ENCODE data around the gene HOOK2. TPM values are rescaled to one million over a fixed set of nuclear protein-coding genes. Genes with fewer than 3 reads are reported as not detected.
"Not testable (repeated sequence)": the region's sequence is repeated elsewhere in the genome, so short reads cannot be mapped to it uniquely, and the experiment has no call there.

The HOOK2 gene
- total RNA-seq, 2 experiments from 2014 or later = 14.0 to 14.9 TPM

DNA sequence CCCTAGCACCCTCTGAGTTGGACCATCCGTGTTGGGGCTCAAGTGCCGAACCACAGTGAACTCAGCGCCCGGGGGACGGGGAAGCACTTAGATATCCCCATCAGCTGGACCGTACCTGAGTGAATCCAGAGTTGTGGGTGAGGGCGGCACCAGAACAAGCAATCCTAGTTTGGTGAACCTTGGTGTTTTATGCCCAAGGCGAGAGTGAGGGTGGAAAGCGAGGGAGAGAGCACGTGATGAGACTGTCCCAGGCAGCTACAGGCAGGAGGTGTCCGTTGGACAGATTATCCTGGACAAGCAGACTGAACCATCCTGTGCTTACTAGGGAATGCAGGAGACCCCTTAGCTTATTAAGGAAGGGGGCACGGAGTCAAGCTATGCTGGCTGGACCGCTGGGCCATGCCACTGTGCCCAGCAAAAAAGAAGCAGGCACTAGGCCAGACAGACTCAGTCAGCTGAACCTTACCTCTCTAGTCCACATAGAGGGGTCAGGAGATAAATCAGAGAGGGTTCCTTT is 37.5 kb downstream of the HOOK2 start:
- Mint-ChIP-seq H3K27me3 (ENCODE audit: low read depth) (no peaks in the 10 kb centered on the region), H3K27ac (no peak overlapping the region), H3K9me3 (no peaks in the 10 kb centered on the region), H3K4me3 (peak overlapping the region; percentile 100), H3K36me3 (ENCODE audit: low read depth) (peaks cover 24% of the 10 kb centered on the region), H3K4me1 (ENCODE audit: low read depth) (peaks cover 26% of the 10 kb centered on the region)
- CTCF ChIA-PET = interaction anchor here (1.9 to 3.1 kb wide), 3 partner anchors 18 to 22 kb away, joined by 8 to 15 read pairs (median 14); no protein-coding TSS in a partner anchor
- intact Hi-C loops (cut with micrococcal nuclease) = loop anchor here (1.0 to 2.0 kb wide), 2 partner anchors 16 to 41 kb away; partner anchors contain the start of gene FBXW9
- DNase-seq = no peak

DNA sequence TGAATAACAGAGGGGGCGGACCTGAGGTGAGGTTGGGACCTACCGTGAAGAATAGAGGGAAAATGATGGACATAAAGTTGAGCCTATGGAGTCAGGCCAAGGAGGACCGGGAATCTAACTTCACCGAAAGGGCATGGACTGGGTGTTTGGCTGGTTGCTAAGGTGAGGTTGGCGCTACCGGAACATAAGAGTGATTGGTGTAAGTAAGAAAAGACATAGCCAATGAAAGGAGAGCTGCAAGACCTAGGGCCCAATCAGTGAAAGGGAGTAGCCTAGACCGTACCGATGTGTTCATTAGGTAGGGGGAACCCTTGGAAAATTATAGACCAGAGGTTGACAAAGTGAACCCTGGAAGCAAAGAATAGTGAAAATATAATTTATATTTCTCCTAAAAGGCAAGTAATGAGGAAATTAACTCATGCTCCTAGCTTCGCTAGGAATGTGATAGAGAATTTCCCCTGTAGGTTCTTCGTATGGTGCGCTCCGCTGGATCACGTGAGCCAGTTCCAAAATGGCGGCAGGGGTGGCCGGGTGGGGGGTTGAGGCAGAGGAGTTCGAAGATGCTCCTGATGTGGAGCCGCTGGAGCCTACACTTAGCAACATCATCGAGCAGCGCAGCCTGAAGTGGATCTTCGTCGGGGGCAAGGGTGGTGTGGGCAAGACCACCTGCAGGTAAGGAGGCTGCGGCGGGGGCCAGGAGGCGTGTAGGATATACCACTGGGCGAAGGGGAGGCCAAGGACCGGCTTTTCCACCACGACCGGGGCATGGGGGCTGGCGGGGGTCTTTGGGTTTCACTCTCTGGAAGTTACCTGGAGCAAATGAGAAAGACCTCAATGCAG is 38.1 kb downstream of the HOOK2 start, which contains the start of gene GET3:
Gene GET3 (plus strand): TSS at position 503 of the 840 bp plus-strand sequence. CDS start 9 bp downstream, at position 512.
- Mint-ChIP-seq H3K36me3 (ENCODE audit: low read depth) (peaks cover 23% of the 10 kb centered on the region), H3K4me1 (ENCODE audit: low read depth) (peaks cover 31% of the 10 kb centered on the region), H3K27me3 (ENCODE audit: low read depth) (no peaks in the 10 kb centered on the region), H3K9me3 (no peaks in the 10 kb centered on the region), H3K27ac (peak within 1 kb of the TSS; percentile 90), H3K4me3 (peak within 1 kb of the TSS; percentile 100)
- peak; percentile 90 for DNase-seq
- CTCF ChIA-PET = interaction anchor here (1.2 to 3.1 kb wide), 5 partner anchors 17 to 59 kb away, joined by 3 to 15 read pairs (median 8); no protein-coding TSS in a partner anchor
- intact Hi-C loops (cut with micrococcal nuclease) = loop anchor here (1.0 to 2.0 kb wide), 2 partner anchors 15 to 40 kb away; partner anchors contain the start of gene FBXW9

DNA sequence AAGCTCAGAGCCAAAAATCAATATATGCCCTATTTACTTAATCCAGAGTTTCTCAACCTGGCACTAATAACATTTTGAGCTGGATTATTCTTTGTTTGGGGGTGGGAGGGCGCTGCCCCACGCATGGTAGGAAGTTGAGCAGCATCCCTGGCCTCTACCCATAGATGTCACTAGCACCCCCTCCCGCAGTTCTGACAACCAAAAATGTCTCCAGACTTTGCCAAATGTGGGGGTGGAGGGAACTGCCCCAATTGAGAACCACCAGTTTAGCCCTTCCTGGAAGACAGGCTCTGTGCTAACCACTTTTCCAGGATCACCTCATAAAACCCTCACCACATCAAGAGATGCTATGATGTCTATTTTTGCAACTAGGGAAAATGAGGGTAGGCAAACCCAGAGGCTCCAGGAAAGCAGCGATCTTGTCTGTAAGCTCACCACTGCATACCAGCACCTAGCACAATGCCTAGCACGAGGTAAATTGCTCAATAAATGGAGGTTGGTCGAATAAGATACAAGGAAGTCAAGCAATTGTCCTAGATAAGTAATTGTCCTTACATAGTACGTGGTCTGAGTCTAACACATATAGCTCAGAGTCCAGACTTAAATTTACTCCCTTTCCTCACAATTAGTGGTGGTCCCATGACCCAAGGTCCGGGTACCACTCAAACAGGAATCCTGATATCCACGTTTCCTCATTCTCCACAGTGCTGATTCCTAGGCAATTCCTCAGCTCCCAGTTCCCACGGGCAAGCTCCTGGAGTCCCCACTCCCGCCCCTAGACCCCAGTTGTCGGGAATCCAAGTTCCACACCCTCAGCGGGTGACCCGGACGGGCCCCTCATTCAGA is 41.8 kb downstream of the HOOK2 start:
- Mint-ChIP-seq H3K4me3 (peak overlapping the region; percentile 93), H3K9me3 (no peaks in the 10 kb centered on the region), H3K27ac (peak overlapping the region; percentile 97), H3K36me3 (ENCODE audit: low read depth) (peaks cover 39% of the 10 kb centered on the region), H3K4me1 (ENCODE audit: low read depth) (peaks cover 38% of the 10 kb centered on the region), H3K27me3 (ENCODE audit: low read depth) (no peaks in the 10 kb centered on the region)
- CTCF ChIA-PET = interaction anchor here (0.6 to 2.0 kb wide), 13 partner anchors 9 to 114 kb away, joined by 3 to 17 read pairs (median 6); partner anchors contain the start of gene TNPO2
- intact Hi-C loops (cut with micrococcal nuclease) = loop anchor here (1.0 to 5.0 kb wide), 7 partner anchors 9 to 419 kb away; partner anchors contain the start of genes CALR, DHPS, IER2 and STX10
- peak; percentile 82 for DNase-seq

DNA sequence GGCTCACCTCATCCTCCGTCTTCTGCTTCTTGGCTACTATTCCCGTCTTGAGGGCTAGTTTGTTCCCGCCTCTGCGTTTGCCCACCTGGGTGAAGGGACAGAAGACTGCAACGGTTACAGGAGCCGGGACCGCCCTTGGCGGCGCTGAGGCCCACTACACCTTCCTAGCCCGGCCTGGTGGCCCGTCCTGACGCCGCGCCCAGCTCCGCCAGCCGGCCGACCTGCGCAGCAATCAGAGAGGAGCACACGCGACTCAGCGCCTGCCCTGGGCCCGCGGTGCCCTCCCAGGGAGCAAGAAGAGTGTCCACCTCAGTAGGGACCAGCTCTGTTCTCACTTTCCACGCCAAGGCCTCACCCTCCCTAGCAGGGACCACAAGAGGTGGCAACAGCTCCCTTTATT is 44.0 kb downstream of the HOOK2 start:
- DNase-seq = no peak
- CTCF ChIA-PET = interaction anchor here (0.6 to 1.6 kb wide), 3 partner anchors 34 to 112 kb away, joined by 3 read pairs; no protein-coding TSS in a partner anchor
- no peaks in the 10 kb centered on the region for H3K9me3 Mint-ChIP-seq
- H3K4me3 Mint-ChIP-seq = no peak overlapping the region
- intact Hi-C loops (cut with micrococcal nuclease) = loop anchor here (5.0 kb wide), 2 partner anchors 119 to 421 kb away; partner anchors contain the start of genes IER2, STX10, ZNF490 and ZNF791
- no peaks in the 10 kb centered on the region for H3K27me3 Mint-ChIP-seq (ENCODE audit: low read depth)
- H3K27ac Mint-ChIP-seq = no peak overlapping the region
- H3K36me3 Mint-ChIP-seq (ENCODE audit: low read depth) = peaks cover 49% of the 10 kb centered on the region
- peaks cover 28% of the 10 kb centered on the region for H3K4me1 Mint-ChIP-seq (ENCODE audit: low read depth)

DNA sequence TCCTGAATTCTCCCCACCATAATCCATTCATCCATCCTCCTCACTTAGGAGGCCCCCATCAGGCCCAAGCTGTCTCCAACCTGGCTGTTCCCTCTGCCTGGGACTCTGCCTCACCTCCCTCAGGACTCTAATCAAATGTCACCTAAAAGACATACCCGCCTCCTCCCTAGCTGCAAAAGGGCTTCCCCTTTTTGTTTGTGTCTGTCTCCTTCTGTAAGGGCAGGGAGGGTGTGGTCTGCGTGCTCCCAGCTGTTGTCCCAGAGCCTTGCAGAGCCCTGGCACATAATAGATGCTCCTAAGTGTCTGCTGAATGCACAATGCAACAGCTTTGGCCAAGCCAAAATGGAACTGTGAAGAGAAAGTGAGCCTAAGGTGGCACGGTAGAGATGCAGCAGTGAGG is 45.3 kb downstream of the HOOK2 start:
- H3K27ac Mint-ChIP-seq = no peak overlapping the region
- CTCF ChIA-PET = no interaction called here
- H3K9me3 Mint-ChIP-seq = no peaks in the 10 kb centered on the region
- H3K4me1 Mint-ChIP-seq (ENCODE audit: low read depth) = peaks cover 23% of the 10 kb centered on the region
- H3K27me3 Mint-ChIP-seq (ENCODE audit: low read depth) = no peaks in the 10 kb centered on the region
- peaks cover 49% of the 10 kb centered on the region for H3K36me3 Mint-ChIP-seq (ENCODE audit: low read depth)
- no peak for DNase-seq
- intact Hi-C loops (cut with micrococcal nuclease) = loop anchor here (5.0 kb wide), 2 partner anchors 118 to 422 kb away; partner anchors contain the start of genes IER2, STX10, ZNF490 and ZNF791
- H3K4me3 Mint-ChIP-seq = no peak overlapping the region

DNA sequence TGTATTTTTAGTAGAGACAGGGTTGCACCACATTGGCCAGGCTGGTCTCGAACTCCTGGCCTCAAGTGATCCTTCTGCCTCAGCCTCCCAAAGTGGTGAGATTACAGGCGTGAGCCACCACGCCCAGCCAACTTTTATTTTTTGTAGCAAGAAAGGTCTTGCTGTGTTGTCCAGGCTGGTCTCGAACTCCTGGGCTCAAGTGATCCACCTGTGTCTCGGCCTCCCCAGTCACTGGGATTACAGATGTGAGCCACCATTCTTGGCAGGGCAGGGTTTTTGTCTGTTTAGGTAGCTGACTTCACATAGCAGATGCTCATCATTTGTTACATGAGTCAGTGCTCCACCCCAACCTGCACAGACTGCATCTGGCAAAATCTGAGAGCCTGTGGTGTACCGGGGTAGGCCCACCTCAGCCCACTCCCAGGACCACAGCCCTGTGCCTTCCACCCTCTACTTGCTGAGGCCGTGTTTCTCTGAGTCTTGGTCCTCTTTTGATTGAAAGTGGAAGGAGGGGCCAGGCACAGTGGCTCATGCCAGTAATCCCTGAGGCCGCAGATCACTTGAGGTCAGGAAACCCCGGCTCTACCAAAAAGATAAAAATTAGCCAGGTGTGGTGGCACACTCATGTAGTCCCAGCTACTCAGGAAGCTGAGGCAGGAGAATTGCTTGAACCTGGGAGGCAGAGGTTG is 47.5 kb downstream of the HOOK2 start:
- peaks cover 41% of the 10 kb centered on the region for H3K36me3 Mint-ChIP-seq (ENCODE audit: low read depth)
- H3K9me3 Mint-ChIP-seq = no peaks in the 10 kb centered on the region
- H3K27me3 Mint-ChIP-seq (ENCODE audit: low read depth) = no peaks in the 10 kb centered on the region
- peaks cover 25% of the 10 kb centered on the region for H3K4me1 Mint-ChIP-seq (ENCODE audit: low read depth)
- H3K4me3 Mint-ChIP-seq = no peak overlapping the region
- DNase-seq = no peak
- CTCF ChIA-PET = interaction anchor here (1.2 kb wide), 1 partner anchor 30 kb away, joined by 4 read pairs; no protein-coding TSS in a partner anchor
- intact Hi-C loops (cut with micrococcal nuclease) = no loop called here
- H3K27ac Mint-ChIP-seq = no peak overlapping the region

DNA sequence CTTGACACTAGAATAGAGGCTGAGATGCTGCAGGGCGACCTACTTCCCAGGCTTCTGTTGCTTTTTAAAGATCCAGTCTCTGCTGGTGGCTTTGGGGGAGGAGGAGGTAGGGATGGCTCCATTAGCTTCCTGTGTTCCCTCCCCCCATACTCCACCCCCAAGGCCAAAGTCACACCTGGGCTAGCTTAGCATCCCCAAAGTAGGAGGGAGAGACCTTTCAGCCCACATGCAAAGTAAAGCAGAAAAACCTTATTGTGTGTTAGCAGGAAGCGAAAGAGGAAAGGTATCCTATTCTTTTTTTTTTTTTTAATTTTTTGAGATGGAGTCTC is 48.4 kb downstream of the HOOK2 start:
- CTCF ChIA-PET = interaction anchor here (1.2 kb wide), 1 partner anchor 30 kb away, joined by 4 read pairs; no protein-coding TSS in a partner anchor
- Mint-ChIP-seq H3K27me3 (ENCODE audit: low read depth) (no peaks in the 10 kb centered on the region), H3K27ac (no peak overlapping the region), H3K4me1 (ENCODE audit: low read depth) (peaks cover 17% of the 10 kb centered on the region), H3K36me3 (ENCODE audit: low read depth) (peaks cover 42% of the 10 kb centered on the region), H3K9me3 (no peaks in the 10 kb centered on the region), H3K4me3 (no peak overlapping the region)
- DNase-seq = no peak
- intact Hi-C loops (cut with micrococcal nuclease) = no loop called here

DNA sequence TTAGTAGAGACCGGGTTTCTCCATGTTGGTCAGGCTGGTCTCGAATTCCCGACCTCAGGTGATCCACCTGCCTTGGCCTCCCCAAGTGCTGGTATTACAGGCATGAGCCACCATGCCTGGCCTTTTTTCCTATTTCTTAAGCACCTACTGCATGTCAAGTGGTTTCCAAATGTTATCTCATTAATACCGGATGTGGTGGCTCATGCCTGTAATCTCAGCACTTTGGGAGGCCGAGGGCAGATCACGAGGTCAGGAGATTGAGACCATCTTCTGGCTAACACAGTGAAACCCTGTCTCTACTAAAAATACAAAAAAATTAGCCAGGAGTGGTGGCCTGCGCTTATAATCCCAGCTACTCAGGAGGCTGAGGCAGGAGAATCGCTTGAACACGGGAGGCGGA is 49.7 kb downstream of the HOOK2 start:
- peaks cover 42% of the 10 kb centered on the region for H3K36me3 Mint-ChIP-seq (ENCODE audit: low read depth)

DNA sequence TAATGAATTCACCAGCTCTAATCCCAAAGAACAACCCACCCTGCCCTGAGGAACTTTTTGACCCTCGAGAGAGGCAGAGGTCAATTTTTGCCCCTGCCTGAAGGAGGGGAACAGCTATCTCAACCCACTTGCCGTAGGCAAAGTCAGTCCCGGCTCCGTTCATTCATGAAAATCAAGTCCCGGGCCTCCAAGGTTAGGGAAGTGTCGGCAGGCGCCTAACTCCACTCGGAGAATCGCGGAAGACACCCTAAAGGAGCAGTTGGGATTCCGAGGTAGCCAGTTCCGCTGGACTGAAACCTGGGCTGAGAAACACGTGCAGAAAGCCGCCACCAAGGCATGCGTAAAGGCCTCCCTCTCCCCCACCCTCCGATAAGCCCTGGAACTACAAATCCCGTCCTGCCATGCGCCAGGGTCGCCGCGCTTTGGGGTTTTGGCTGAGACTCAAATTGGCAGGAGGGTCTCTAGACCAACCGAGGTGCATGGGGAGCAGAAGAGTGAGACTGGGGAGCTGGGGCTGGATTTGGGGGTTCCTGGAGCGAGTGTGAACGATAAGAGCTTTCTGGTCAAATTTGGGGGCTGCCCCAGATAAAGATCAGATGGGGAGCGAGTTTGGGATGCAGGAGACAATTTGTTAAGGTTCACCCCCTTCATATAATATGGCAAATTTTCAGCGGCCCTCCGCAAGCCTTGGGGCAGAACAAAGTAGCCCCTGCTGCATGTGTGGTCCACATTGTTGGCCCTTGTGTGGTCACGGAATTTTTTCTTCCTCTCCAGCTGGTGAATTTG is 51.5 kb downstream of the HOOK2 start, which contains the start of gene TNPO2:
Gene TNPO2 (minus strand): TSS at position 292 of the 786 bp plus-strand sequence. CDS start 2,955 bp downstream, outside the sequence.
- H3K36me3 Mint-ChIP-seq (ENCODE audit: low read depth) = peaks cover 35% of the 10 kb centered on the region
- H3K4me1 Mint-ChIP-seq (ENCODE audit: low read depth) = peaks cover 29% of the 10 kb centered on the region
- peak; percentile 77 for DNase-seq
- peak within 1 kb of the TSS; percentile 78 for H3K27ac Mint-ChIP-seq
- peak within 1 kb of the TSS; percentile 79 for H3K4me3 Mint-ChIP-seq
- intact Hi-C loops (cut with micrococcal nuclease) = loop anchor here (1.0 kb wide), 1 partner anchor 9 kb away; no protein-coding TSS in a partner anchor
- CTCF ChIA-PET = interaction anchor here (0.7 to 2.5 kb wide), 6 partner anchors 9 to 84 kb away, joined by 3 to 14 read pairs (median 5); no protein-coding TSS in a partner anchor
- H3K9me3 Mint-ChIP-seq = no peaks in the 10 kb centered on the region
- no peaks in the 10 kb centered on the region for H3K27me3 Mint-ChIP-seq (ENCODE audit: low read depth)

More for the DNA sequence above, 49.7 kb downstream of the HOOK2 start:
- H3K27ac Mint-ChIP-seq; H3K4me3 Mint-ChIP-seq; H3K27me3 Mint-ChIP-seq (ENCODE audit: low read depth); DNase-seq; H3K9me3 Mint-ChIP-seq; intact Hi-C loops (cut with micrococcal nuclease): not testable (repeated sequence)
- peaks cover 20% of the 10 kb centered on the region for H3K4me1 Mint-ChIP-seq (ENCODE audit: low read depth)
- CTCF ChIA-PET = interaction anchor here (0.7 to 1.0 kb wide), 2 partner anchors 29 to 156 kb away, joined by 3 to 4 read pairs; no protein-coding TSS in a partner anchor

DNA sequence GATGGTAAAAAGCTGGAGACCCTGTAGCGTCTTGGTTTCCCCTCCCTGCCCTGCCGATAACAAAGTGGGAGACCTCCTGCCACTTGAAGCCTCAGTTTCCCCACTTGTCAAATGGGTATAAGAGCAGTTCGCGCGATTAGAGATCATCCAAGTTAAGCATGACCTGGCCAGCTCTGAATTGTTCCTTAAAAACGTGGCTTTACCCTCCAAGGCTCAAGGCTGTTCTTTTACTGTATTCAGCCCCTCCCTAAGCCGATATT is 52.0 kb downstream of the HOOK2 start:
- Mint-ChIP-seq H3K27ac (peak overlapping the region; percentile 78), H3K27me3 (ENCODE audit: low read depth) (no peaks in the 10 kb centered on the region), H3K4me1 (ENCODE audit: low read depth) (peaks cover 33% of the 10 kb centered on the region), H3K36me3 (ENCODE audit: low read depth) (peaks cover 37% of the 10 kb centered on the region), H3K9me3 (no peaks in the 10 kb centered on the region), H3K4me3 (peak overlapping the region; percentile 79)
- CTCF ChIA-PET = interaction anchor here (0.7 to 2.5 kb wide), 4 partner anchors 10 to 37 kb away, joined by 3 to 14 read pairs (median 8); no protein-coding TSS in a partner anchor
- DNase-seq = no peak
- intact Hi-C loops (cut with micrococcal nuclease) = no loop called here

All from activated naive CD4-positive, alpha-beta T cell treated with anti-CD3 and anti-CD28 coated beads for 36 hours (primary cell).